ENCODE measurements around the gene PAX7.

GRCh38 chr1:18640228-18641004 lies 9.8 kb downstream of the PAX7 start:
- TF ChIP-seq CTCF (IDR thresholded peaks at IDR 0.05; ENCODE audit: low read depth, low read length) (no peak), POLR2A (IDR thresholded peaks at IDR 0.05; ENCODE audit: extremely low read depth, insufficient read length) (no peak), MAX (IDR thresholded peaks at IDR 0.05; ENCODE audit: low read depth, low read length) (no peak), MYC (IDR thresholded peaks at IDR 0.05; ENCODE audit: low read depth, low read length) (no peak)
